Esophagus muscularis mucosa (tissue), 3 donors: ENCODE results near the gene KIF26B.

Experiments used
- CTCF ChIP-seq, 3 experiments: fragments of 200-600 bp in 2 of 3; fragments of 450-650 bp in 1 of 3; sonication (generic) in 2 of 3; IDR thresholded peaks; one replicate each; pipeline ENCODE4 v1.5.1; 2017 to 2019; ENCODE audit warnings: antibody characterized with exemption in 3 of 3, mild to moderate bottlenecking in 2 of 3, moderate library complexity in 1 of 3
- EP300 ChIP-seq: sonication (generic); formaldehyde crosslinking; IDR thresholded peaks from one replicate; pipeline ENCODE4 v1.6.1; 2017; ENCODE audit warnings: antibody characterized with exemption

- TF ChIP-seq EP300 (no peak), CTCF (IDR thresholded peaks at IDR 0.05) (no peak)
Measured at GRCh38 chr1:245483247-245483646, 328.5 kb downstream of the KIF26B start.
